Measurements from ENCODE around the gene GMNC. TPM values are rescaled to one million over a fixed set of nuclear protein-coding genes. Genes with fewer than 3 reads are reported as not detected.

The GMNC gene
- total and polyA plus RNA-seq, 10 of the 15 experiments (the other 5 are each of a cell fraction or from before 2014, with no cell fraction given): not detected

DNA sequence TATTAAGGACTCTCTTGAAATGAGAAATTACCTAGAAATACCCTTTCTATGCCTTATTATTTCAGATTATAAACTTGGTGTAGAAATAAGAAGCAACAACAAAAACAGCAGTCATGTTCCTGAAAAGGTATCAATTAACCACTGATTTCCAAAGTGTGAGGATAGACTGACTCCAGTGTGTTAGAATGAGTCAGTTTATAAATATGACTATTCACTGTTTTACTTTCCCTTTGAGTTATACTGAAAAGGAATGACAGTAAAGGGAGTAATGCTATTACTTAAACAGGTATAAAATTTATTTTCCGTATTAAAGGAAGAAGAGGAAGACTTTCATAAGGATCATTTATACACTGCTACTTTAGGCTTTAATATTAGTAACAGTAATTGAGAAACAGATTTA, 12.9 kb downstream of the GMNC start (continued):
- TF ChIP-seq, protein P1, sequence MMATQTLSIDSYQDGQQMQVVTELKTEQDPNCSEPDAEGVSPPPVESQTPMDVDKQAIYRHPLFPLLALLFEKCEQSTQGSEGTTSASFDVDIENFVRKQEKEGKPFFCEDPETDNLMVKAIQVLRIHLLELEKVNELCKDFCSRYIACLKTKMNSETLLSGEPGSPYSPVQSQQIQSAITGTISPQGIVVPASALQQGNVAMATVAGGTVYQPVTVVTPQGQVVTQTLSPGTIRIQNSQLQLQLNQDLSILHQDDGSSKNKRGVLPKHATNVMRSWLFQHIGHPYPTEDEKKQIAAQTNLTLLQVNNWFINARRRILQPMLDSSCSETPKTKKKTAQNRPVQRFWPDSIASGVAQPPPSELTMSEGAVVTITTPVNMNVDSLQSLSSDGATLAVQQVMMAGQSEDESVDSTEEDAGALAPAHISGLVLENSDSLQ (IDR thresholded peaks at IDR 0.05): no peak
- TF ChIP-seq SP1 (IDR thresholded peaks at IDR 0.05; ENCODE audit: low read depth, low read length): no peak

GRCh38 chr3:190848870-190849269, 13.6 kb downstream of the GMNC start:
- no peaks in the 10 kb centered on the region for H4K20me1 ChIP-seq (ENCODE audit: control insufficient read depth, insufficient read depth)
- no peak overlapping the region for H3K4me3 ChIP-seq
- H3K4me2 ChIP-seq (ENCODE audit: control insufficient read depth, insufficient read depth): no peak overlapping the region
- TF ChIP-seq SMARCA5 (IDR thresholded peaks at IDR 0.05): no peak
- no peak for TF ChIP-seq SMC3 (IDR thresholded peaks at IDR 0.05; ENCODE audit: borderline replicate concordance, low read length)
- TF ChIP-seq GABPA (IDR thresholded peaks at IDR 0.05; ENCODE audit: low read depth): no peak
- TF ChIP-seq, protein P2, sequence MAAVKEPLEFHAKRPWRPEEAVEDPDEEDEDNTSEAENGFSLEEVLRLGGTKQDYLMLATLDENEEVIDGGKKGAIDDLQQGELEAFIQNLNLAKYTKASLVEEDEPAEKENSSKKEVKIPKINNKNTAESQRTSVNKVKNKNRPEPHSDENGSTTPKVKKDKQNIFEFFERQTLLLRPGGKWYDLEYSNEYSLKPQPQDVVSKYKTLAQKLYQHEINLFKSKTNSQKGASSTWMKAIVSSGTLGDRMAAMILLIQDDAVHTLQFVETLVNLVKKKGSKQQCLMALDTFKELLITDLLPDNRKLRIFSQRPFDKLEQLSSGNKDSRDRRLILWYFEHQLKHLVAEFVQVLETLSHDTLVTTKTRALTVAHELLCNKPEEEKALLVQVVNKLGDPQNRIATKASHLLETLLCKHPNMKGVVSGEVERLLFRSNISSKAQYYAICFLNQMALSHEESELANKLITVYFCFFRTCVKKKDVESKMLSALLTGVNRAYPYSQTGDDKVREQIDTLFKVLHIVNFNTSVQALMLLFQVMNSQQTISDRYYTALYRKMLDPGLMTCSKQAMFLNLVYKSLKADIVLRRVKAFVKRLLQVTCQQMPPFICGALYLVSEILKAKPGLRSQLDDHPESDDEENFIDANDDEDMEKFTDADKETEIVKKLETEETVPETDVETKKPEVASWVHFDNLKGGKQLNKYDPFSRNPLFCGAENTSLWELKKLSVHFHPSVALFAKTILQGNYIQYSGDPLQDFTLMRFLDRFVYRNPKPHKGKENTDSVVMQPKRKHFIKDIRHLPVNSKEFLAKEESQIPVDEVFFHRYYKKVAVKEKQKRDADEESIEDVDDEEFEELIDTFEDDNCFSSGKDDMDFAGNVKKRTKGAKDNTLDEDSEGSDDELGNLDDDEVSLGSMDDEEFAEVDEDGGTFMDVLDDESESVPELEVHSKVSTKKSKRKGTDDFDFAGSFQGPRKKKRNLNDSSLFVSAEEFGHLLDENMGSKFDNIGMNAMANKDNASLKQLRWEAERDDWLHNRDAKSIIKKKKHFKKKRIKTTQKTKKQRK (IDR thresholded peaks at IDR 0.05; ENCODE audit: low read depth, low read length): no peak
- no peak for TF ChIP-seq HDAC2 (IDR thresholded peaks at IDR 0.05)
- TF ChIP-seq, protein P3, sequence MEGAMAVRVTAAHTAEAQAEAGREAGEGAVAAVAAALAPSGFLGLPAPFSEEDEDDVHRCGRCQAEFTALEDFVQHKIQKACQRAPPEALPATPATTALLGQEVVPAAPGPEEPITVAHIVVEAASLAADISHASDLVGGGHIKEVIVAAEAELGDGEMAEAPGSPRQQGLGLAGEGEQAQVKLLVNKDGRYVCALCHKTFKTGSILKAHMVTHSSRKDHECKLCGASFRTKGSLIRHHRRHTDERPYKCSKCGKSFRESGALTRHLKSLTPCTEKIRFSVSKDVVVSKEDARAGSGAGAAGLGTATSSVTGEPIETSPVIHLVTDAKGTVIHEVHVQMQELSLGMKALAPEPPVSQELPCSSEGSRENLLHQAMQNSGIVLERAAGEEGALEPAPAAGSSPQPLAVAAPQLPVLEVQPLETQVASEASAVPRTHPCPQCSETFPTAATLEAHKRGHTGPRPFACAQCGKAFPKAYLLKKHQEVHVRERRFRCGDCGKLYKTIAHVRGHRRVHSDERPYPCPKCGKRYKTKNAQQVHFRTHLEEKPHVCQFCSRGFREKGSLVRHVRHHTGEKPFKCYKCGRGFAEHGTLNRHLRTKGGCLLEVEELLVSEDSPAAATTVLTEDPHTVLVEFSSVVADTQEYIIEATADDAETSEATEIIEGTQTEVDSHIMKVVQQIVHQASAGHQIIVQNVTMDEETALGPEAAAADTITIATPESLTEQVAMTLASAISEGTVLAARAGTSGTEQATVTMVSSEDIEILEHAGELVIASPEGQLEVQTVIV (IDR thresholded peaks at IDR 0.05; ENCODE audit: borderline replicate concordance, partially characterized antibody): no peak
- TF ChIP-seq SREBF2 (IDR thresholded peaks at IDR 0.05; ENCODE audit: low read length): no peak
- TF ChIP-seq ZZZ3 (IDR thresholded peaks at IDR 0.05; ENCODE audit: control insufficient read depth, insufficient read length, low read depth): no peak
- no peak for TF ChIP-seq NFXL1 (IDR thresholded peaks at IDR 0.05; ENCODE audit: borderline replicate concordance)
- no peak for TF ChIP-seq WRNIP1 (IDR thresholded peaks at IDR 0.05; ENCODE audit: borderline replicate concordance, low read depth, low read length)
- FAIRE-seq: no peak
- RAD21 ChIA-PET (ENCODE audit: unreplicated experiment): no interaction called here
- CTCF ChIA-PET: no interaction called here
- H3K79me2 ChIP-seq (ENCODE audit: control insufficient read depth, insufficient read depth, low read length): no peaks in the 10 kb centered on the region
- H3K36me3 ChIP-seq (ENCODE audit: control insufficient read depth in 2 of 2, insufficient read depth in 2 of 2, low read length in 1 of 2): no peaks in the 10 kb centered on the region
- H3K9me3 ChIP-seq (replicated peaks; ENCODE audit: control insufficient read depth, insufficient read depth, low read length): no peaks in the 10 kb centered on the region
- 17% methylated on average over 3 of the region's 3 CpGs for WGBS (ENCODE audit: insufficient coverage, insufficient replicate concordance, low lambda C conversion rate, missing lambda C conversion rate)
- no peaks in the 10 kb centered on the region for H3K4me1 ChIP-seq (ENCODE audit: control insufficient read depth, insufficient read depth, low read length)
- no peak for ATAC-seq
- no peak overlapping the region for H3K9ac ChIP-seq (ENCODE audit: control insufficient read depth, insufficient read depth, low read length)
- intact Hi-C loops (cut with micrococcal nuclease; ENCODE audit: unreplicated experiment) (no loop called here), in situ Hi-C loops (cut with MboI) (no loop called here)
- SMC1A ChIA-PET (ENCODE audit: uncharacterized antibody, unreplicated experiment): no interaction called here
- H3K27ac ChIP-seq (ENCODE audit: control insufficient read depth, insufficient read depth): no peak overlapping the region
- DNase-seq (ENCODE audit: low read depth, low spot score): no peak
- no peak overlapping the region for H2AFZ ChIP-seq (ENCODE audit: control insufficient read depth, low read depth, low read length)
- no TSS peak for BruUV-seq (replicated peaks)
- POLR2A ChIA-PET: no interaction called here
- H3K27me3 ChIP-seq (replicated peaks in 1 of 2; ENCODE audit: control insufficient read depth in 2 of 2, insufficient read depth in 2 of 2, low read length in 1 of 2): no peaks in the 10 kb centered on the region

Measured in GM12878 (cell line).